ENCODE results near the gene MAP3K5. TPM values are rescaled to one million over a fixed set of nuclear protein-coding genes. Genes with fewer than 3 reads are reported as not detected.

The MAP3K5 gene
- total and polyA plus RNA-seq, 2 of the 8 experiments (the other 6 are each of a cell fraction or from before 2014, with no cell fraction given): 0.63 to 2.6 TPM

DNA sequence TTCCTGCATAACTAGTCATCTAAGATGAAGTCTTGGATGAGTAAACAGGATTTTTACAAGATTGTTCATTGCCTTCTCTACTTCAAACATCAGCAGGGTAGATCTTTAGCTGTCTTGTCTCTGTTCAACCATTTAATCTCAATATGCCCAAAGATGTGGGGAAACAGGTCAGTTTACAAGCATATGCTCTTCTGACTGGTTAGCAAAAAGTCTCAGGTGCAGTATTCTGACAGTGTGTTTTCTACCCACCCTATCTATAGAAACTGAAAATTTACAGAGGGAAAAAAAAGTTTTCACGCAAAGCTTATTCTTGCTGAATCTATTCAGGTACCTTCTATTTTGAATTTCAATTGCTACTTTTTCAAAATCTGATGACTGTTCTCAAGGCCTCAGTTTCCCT lies 29.0 kb downstream of the MAP3K5 start:
- H2AFZ ChIP-seq (ENCODE audit: low read length): no peak overlapping the region
- H3K23me2 ChIP-seq (ENCODE audit: low read depth, low read length): no peaks in the 10 kb centered on the region
- no peak overlapping the region for H2BK15ac ChIP-seq (ENCODE audit: low read length)
- H4K8ac ChIP-seq (ENCODE audit: extremely low read depth, insufficient read depth, low read length): no peak overlapping the region
- no peak for TF ChIP-seq RBBP5 (IDR thresholded peaks at IDR 0.05; ENCODE audit: borderline replicate concordance, low read depth, low read length)
- TF ChIP-seq RFX5 (IDR thresholded peaks at IDR 0.05; ENCODE audit: borderline replicate concordance, low read depth, low read length): no peak
- TF ChIP-seq, protein P1, sequence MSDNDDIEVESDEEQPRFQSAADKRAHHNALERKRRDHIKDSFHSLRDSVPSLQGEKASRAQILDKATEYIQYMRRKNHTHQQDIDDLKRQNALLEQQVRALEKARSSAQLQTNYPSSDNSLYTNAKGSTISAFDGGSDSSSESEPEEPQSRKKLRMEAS (IDR thresholded peaks at IDR 0.05): no peak
- no peak for TF ChIP-seq TAF1 (IDR thresholded peaks at IDR 0.05; ENCODE audit: low read depth, low read length)
- TF ChIP-seq NRF1 (IDR thresholded peaks at IDR 0.05; ENCODE audit: low read depth, low read length): no peak
- TF ChIP-seq GABPA (IDR thresholded peaks at IDR 0.05; ENCODE audit: borderline replicate concordance, insufficient read depth, low read length): no peak
- no peak for TF ChIP-seq YY1 (IDR thresholded peaks at IDR 0.05; ENCODE audit: low read depth, low read length)
- no peak for TF ChIP-seq FOSL1 (IDR thresholded peaks at IDR 0.05; ENCODE audit: insufficient read depth, low read depth, low read length)
- no peak for TF ChIP-seq EZH2 (IDR thresholded peaks at IDR 0.05; ENCODE audit: low read depth, low read length, severe bottlenecking)
- TF ChIP-seq SUZ12 (IDR thresholded peaks at IDR 0.05; ENCODE audit: low read length): no peak
- TF ChIP-seq RXRA (IDR thresholded peaks at IDR 0.05; ENCODE audit: insufficient read depth, low read depth, low read length): no peak
- no peak for TF ChIP-seq JUN (IDR thresholded peaks at IDR 0.05; ENCODE audit: low read depth, low read length)
- no peak for TF ChIP-seq KDM1A (IDR thresholded peaks at IDR 0.05; ENCODE audit: borderline replicate concordance, low read length)
- no peak for TF ChIP-seq CBX5 (IDR thresholded peaks at IDR 0.05; ENCODE audit: low read depth, low read length)
- H3K4me1 ChIP-seq (replicated peaks in 1 of 4; ENCODE audit: control insufficient read depth in 3 of 4, insufficient read depth in 4 of 4, low read length in 3 of 4): no peaks in the 10 kb centered on the region
- H3K14ac ChIP-seq (ENCODE audit: insufficient read length): no peak overlapping the region
- H3K27ac ChIP-seq (ENCODE audit: low read depth, low read length): no peak overlapping the region
- H2AK5ac ChIP-seq (ENCODE audit: low read depth, low read length): no peak overlapping the region
- H2BK12ac ChIP-seq (ENCODE audit: low read depth, low read length): no peak overlapping the region
- no peak overlapping the region for H3K56ac ChIP-seq (replicated peaks; ENCODE audit: insufficient read length, low read depth, low read length)
- ChIA-PET POLR2A (ENCODE audit: partially characterized antibody) (interaction anchor here (1.0 kb wide), 1 partner anchor 8 kb away, joined by 3 read pairs; no protein-coding TSS in a partner anchor), CTCF (ENCODE audit: partially characterized antibody) (interaction anchor here (0.9 to 2.0 kb wide), 6 partner anchors 10 to 119 kb away, joined by 3 to 7 read pairs (median 4); partner anchors contain the start of gene MAP3K5)
- H3K79me1 ChIP-seq (ENCODE audit: low read depth, low read length): no peaks in the 10 kb centered on the region
- no peaks in the 10 kb centered on the region for H3K79me2 ChIP-seq (ENCODE audit: control insufficient read depth in 1 of 2, insufficient read depth in 2 of 2, low read length in 2 of 2)
- no peaks in the 10 kb centered on the region for H4K20me1 ChIP-seq (replicated peaks in 1 of 2; ENCODE audit: control insufficient read depth in 1 of 2, insufficient read depth in 2 of 2, low read length in 2 of 2)
- no peaks in the 10 kb centered on the region for H3K27me3 ChIP-seq (replicated peaks in 1 of 4; ENCODE audit: control insufficient read depth in 3 of 4, extremely low read depth in 1 of 4, insufficient read depth in 3 of 4, low read length in 3 of 4)
- H3K18ac ChIP-seq (ENCODE audit: extremely low read depth, low read length): no peak overlapping the region
- H3K4ac ChIP-seq (replicated peaks; ENCODE audit: insufficient read length, low read depth, low read length): no peak overlapping the region
- H3K36me3 ChIP-seq (ENCODE audit: control insufficient read depth in 2 of 4, insufficient read depth in 4 of 4, low read length in 3 of 4): no peaks in the 10 kb centered on the region
- no peak for FAIRE-seq
- no peak overlapping the region for H4K5ac ChIP-seq (ENCODE audit: insufficient read length, low read depth, low read length)
- H3K9me3 ChIP-seq (ENCODE audit: insufficient read depth in 2 of 2, low read depth in 1 of 2, low read length in 1 of 2): no peaks in the 10 kb centered on the region
- H2BK20ac ChIP-seq (ENCODE audit: low read length): no peak overlapping the region
- no peak overlapping the region for H2BK120ac ChIP-seq (replicated peaks; ENCODE audit: low read depth, low read length)
- no peak overlapping the region for H3K9ac ChIP-seq (replicated peaks in 1 of 4; ENCODE audit: extremely low read depth in 1 of 4, low read depth in 3 of 4, low read length in 3 of 4)
- no peak overlapping the region for H3K4me2 ChIP-seq (ENCODE audit: insufficient read depth in 1 of 2, low read depth in 2 of 2, low read length in 2 of 2)
- no peak for DNase-seq (ENCODE audit: low read depth in 1 of 2, low spot score in 2 of 2)
- H3K4me3 ChIP-seq (ENCODE audit: extremely low read depth in 1 of 4, insufficient read depth in 2 of 4, low read depth in 3 of 4, low read length in 4 of 4): no peak overlapping the region
- no peak overlapping the region for H3K23ac ChIP-seq (ENCODE audit: insufficient read length)
- H4K91ac ChIP-seq (replicated peaks; ENCODE audit: insufficient read length, low read length): no peak overlapping the region
- no peak overlapping the region for H2BK5ac ChIP-seq (ENCODE audit: low read depth, low read length)
- 100% methylated on average over 1 of the region's 1 CpG; no CpG with 5 or more reads in 1 of the 2 experiments for WGBS, 2 experiments (ENCODE audit: extremely low coverage in 1 of 2, insufficient coverage in 1 of 2, insufficient read length in 1 of 2, insufficient replicate concordance in 2 of 2, low coverage in 1 of 2, low lambda C conversion rate in 2 of 2, missing lambda C conversion rate in 1 of 2)

All from H1 (cell line).